Measurements from ENCODE around the gene RASA2.
A peak's percentile ranks its signal among the peaks of the same experiment; 100 is the strongest.

The RASA2 gene

GRCh38 chr3:141655801-141656200 is 169.0 kb downstream of the RASA2 start:
- no peak for DNase-seq
- no peaks in the 10 kb centered on the region for H3K9me3 ChIP-seq
- no peak overlapping the region for H3K4me3 ChIP-seq (ENCODE audit: low read depth, low read length)
- H3K36me3 ChIP-seq: no peaks in the 10 kb centered on the region
- TF ChIP-seq CTCF (IDR thresholded peaks at IDR 0.05; ENCODE audit: low read depth, low read length): no peak
- no peaks in the 10 kb centered on the region for H3K4me1 ChIP-seq
- no peaks in the 10 kb centered on the region for H3K27me3 ChIP-seq

- no peak for TF ChIP-seq CTCF (IDR thresholded peaks at IDR 0.05; ENCODE audit: low read depth, low read length)
- no peak for DNase-seq
- Histone ChIP-seq H3K27me3 (no peaks in the 10 kb centered on the region), H3K4me3 (ENCODE audit: low read depth, low read length) (no peak overlapping the region), H3K4me1 (no peaks in the 10 kb centered on the region), H3K36me3 (no peaks in the 10 kb centered on the region), H3K9me3 (no peaks in the 10 kb centered on the region; the same call in 1 of the 2 replicates)
These were observed 169.9 kb downstream of the RASA2 start for GRCh38 chr3:141656771-141657170.

- no peaks in the 10 kb centered on the region for H3K27me3 ChIP-seq
- DNase-seq: no peak
- H3K36me3 ChIP-seq: no peaks in the 10 kb centered on the region
- H3K4me3 ChIP-seq (ENCODE audit: low read depth, low read length): no peak overlapping the region
- no peak for TF ChIP-seq CTCF (IDR thresholded peaks at IDR 0.05; ENCODE audit: low read depth, low read length)
- H3K4me1 ChIP-seq: no peaks in the 10 kb centered on the region
- no peaks in the 10 kb centered on the region; the same call in 1 of the 2 replicates for H3K9me3 ChIP-seq
These were observed 170.7 kb downstream of the RASA2 start for GRCh38 chr3:141657516-141657915.

GRCh38 chr3:141659821-141660613 is 173.2 kb downstream of the RASA2 start:
- Histone ChIP-seq H3K27me3 (no peaks in the 10 kb centered on the region), H3K36me3 (no peaks in the 10 kb centered on the region), H3K4me1 (no peaks in the 10 kb centered on the region), H3K4me3 (ENCODE audit: low read depth, low read length) (peak overlapping the region; percentile 83), H3K9me3 (no peaks in the 10 kb centered on the region; the same call in 1 of the 2 replicates)
- TF ChIP-seq CTCF (IDR thresholded peaks at IDR 0.05; ENCODE audit: low read depth, low read length): no peak
- peak; percentile 83 for DNase-seq

- peak overlapping the region; percentile 83 for H3K4me3 ChIP-seq (ENCODE audit: low read depth, low read length)
- no peaks in the 10 kb centered on the region for H3K27me3 ChIP-seq
- no peaks in the 10 kb centered on the region for H3K36me3 ChIP-seq
- no peak for TF ChIP-seq CTCF (IDR thresholded peaks at IDR 0.05; ENCODE audit: low read depth, low read length)
- DNase-seq: no peak
- no peaks in the 10 kb centered on the region for H3K4me1 ChIP-seq
- H3K9me3 ChIP-seq: no peaks in the 10 kb centered on the region; the same call in 1 of the 2 replicates
These were observed 173.8 kb downstream of the RASA2 start for GRCh38 chr3:141660614-141660947.
